GM12865 (cell line): ENCODE measurements around the gene RYR3.

Source experiments
- DNase-seq: peaks from one replicate; pipeline ENCODE4 v3.0.0; 2010; ENCODE audit warnings: low read depth
- H3K4me3 ChIP-seq: 2 replicates; pipeline ENCODE4 v1.5.1; 2011; ENCODE audit warnings: mild to moderate bottlenecking, low read depth, low read length, control low read depth
- CTCF ChIP-seq: IDR thresholded peaks from 2 replicates; pipeline ENCODE4 v1.5.1; 2011; ENCODE audit warnings: low read length, control low read depth, low read depth, inconsistent platforms; ENCODE audit not compliant: insufficient read depth; ENCODE audit errors: missing control alignments

Gene RYR3

DNA sequence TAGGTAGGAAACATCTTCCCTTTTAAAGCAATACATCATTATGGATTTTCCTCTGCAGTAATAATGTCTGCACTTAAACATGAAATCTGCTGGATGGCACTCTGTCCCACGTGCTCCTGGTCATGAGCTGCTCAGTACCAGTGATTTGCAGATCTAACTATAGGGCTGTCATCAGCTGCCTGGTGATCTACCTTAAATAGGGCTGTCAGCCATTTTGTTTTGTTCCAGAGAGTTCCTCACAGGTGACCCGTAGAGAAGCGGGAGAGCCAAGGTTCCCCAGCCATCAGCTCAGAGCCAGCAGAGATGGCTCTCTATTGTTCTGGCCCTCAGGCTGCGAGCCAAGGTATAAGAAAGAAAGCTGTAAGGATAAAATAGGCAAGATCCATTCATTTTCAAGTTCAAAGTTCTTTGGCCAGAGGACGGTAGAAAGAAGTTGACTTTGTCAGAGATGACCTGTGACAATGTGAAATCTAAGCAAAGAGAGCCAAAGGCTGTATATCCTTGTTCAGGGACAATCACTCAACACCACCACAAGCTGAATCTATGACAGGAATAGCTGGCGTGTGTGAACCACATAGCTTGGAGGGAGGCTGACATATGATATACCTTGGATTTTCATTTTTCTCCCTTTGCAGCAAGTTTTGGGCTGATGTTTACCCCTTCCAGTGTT lies 156.5 kb downstream of the RYR3 start:
- no peak for DNase-seq
- no peak overlapping the region for H3K4me3 ChIP-seq
- TF ChIP-seq CTCF, result no peak

DNA sequence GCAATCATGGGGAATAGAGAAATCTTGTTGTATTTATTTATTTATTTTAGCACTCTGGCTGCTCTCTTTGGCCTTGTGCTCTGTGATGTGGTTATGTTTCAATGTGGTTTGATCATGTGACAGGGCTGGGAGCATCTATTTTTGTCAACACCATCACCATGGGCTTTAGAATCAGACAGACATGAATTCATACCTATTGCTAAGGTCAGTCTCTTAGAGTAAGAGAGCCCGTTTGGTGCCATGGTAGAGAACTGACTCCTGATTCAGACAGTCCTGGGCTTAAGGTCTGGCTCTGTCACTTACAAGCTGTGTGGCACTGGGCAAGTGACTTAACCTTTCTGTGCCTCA lies 157.0 kb downstream of the RYR3 start:
- no peak overlapping the region for H3K4me3 ChIP-seq
- no peak for TF ChIP-seq CTCF
- no peak for DNase-seq

- H3K4me3 ChIP-seq, result no peak overlapping the region
- DNase-seq, result no peak
- TF ChIP-seq CTCF, result no peak
These were observed 158.0 kb downstream of the RYR3 start for GRCh38 chr15:33468740-33469139.

DNA sequence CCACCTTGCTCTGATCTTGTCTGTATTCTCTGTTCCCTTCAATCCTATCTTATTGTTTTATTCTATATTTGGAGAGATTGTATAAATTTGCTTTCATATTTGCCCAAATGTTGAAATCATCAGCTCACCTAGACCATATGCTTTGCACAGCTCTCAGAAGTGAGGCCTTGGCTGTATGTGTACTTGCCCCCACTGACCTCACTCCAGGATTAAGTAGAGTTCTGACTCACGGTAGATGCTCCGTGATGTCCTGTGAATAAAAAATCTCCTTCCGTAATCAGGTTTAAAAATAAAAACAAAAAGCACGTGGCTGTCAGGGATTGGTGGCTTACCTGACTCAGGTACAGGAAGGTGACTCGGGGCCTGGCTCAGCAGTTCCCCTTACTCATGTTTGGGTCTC lies 162.2 kb downstream of the RYR3 start:
- no peak overlapping the region for H3K4me3 ChIP-seq
- no peak for DNase-seq
- TF ChIP-seq CTCF, result no peak

DNA sequence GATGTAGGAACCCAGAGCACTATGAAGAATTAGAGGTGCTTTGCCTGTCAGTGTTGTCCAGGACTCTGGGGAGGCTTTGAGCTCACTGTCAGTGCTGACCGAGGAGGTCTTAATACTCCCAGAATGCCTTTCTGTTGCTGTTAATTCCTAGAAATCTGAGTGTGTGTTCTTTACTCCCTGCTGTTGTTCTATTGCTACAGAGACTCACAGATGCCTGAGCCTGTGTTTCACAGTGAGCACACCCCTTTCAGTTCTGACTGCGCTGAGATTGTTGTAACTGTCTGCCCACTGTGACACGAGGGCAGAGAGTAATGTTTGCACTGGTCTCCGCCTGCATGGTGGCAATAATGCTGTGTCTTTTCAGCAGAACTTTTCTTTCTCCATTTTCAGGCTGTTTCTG lies 162.9 kb downstream of the RYR3 start:
- no peak overlapping the region for H3K4me3 ChIP-seq
- TF ChIP-seq CTCF, result no peak
- DNase-seq, result no peak

GRCh38 chr15:33476076-33476475 lies 165.3 kb downstream of the RYR3 start:
- no peak for TF ChIP-seq CTCF
- DNase-seq, result no peak
- H3K4me3 ChIP-seq, result no peak overlapping the region

GRCh38 chr15:33476908-33477307 lies 166.1 kb downstream of the RYR3 start:
- H3K4me3 ChIP-seq, result no peak overlapping the region
- DNase-seq, result no peak
- no peak for TF ChIP-seq CTCF
